T-helper 17 cell (primary cell): ENCODE measurements around the gene SYT12. TPM values are rescaled to one million over a fixed set of nuclear protein-coding genes. Genes with fewer than 3 reads are reported as not detected.

Experiments
- ATAC-seq: fragments of 150-1000 bp; cut with Tn5 transposase; 2 replicates; pipeline ENCODE4 v1.10.0; 2021; ENCODE audit warnings: mild to moderate bottlenecking, moderate library complexity
- DNase-seq, 3 donors: peaks; one replicate each; pipeline versions ENCODE4 v3.0.0 to v3.0.0-alpha.2; 2020 to 2021
- H3K9me3 ChIP-seq: one replicate; pipeline ENCODE4 v1.7.0; 2013; ENCODE audit warnings: low read length, mild to moderate bottlenecking; ENCODE audit not compliant: control insufficient read depth, poor library complexity, severe bottlenecking
- H3K27ac Mint-ChIP-seq: one replicate; pipeline ENCODE4 v1.8.0; 2022; ENCODE audit warnings: mild to moderate bottlenecking, moderate library complexity, mixed read lengths
- H3K27me3 Mint-ChIP-seq: one replicate; pipeline ENCODE4 v1.8.0; 2022; ENCODE audit warnings: mixed read lengths
- H3K36me3 Mint-ChIP-seq: one replicate; pipeline ENCODE4 v1.8.0; 2022; ENCODE audit warnings: low read depth, mixed read lengths
- H3K4me1 Mint-ChIP-seq: one replicate; pipeline ENCODE4 v1.8.0; 2022; ENCODE audit warnings: mild to moderate bottlenecking, mixed read lengths
- H3K4me3 Mint-ChIP-seq: one replicate; pipeline ENCODE4 v1.8.0; 2022; ENCODE audit warnings: mild to moderate bottlenecking, moderate library complexity, mixed read lengths
- total RNA-seq, 4 donors: library from RNA in 2 of 4; stranded (reverse) in 2 of 4; gene quantifications; one replicate each; pipeline ENCODE4 v1.2.3 and lab custom pipeline; 2022 to 2026

Gene SYT12
- total RNA-seq, 2 donors from 2014 or later: not detected

GRCh38 chr11:67026941-67027340, 4.0 kb downstream of the SYT12 start:
- no peak overlapping the region for H3K4me3 Mint-ChIP-seq
- DNase-seq (no peak), ATAC-seq (no peak)
- peaks cover 19% of the 10 kb centered on the region for H3K4me1 Mint-ChIP-seq
- H3K9me3 ChIP-seq: no peaks in the 10 kb centered on the region
- H3K27ac Mint-ChIP-seq: no peak overlapping the region
- peaks cover 41% of the 10 kb centered on the region for H3K27me3 Mint-ChIP-seq
- H3K36me3 Mint-ChIP-seq: peaks cover 2% of the 10 kb centered on the region

GRCh38 chr11:67027483-67027930, 4.6 kb downstream of the SYT12 start:
- no peak for ATAC-seq
- peaks cover 16% of the 10 kb centered on the region for H3K4me1 Mint-ChIP-seq

GRCh38 chr11:67027943-67028542, 5.1 kb downstream of the SYT12 start:
- ATAC-seq: no peak
- Mint-ChIP-seq H3K27me3 (peaks cover 39% of the 10 kb centered on the region), H3K27ac (no peak overlapping the region), H3K4me3 (no peak overlapping the region), H3K4me1 (peaks cover 14% of the 10 kb centered on the region), H3K36me3 (peaks cover 2% of the 10 kb centered on the region)
- H3K9me3 ChIP-seq: no peaks in the 10 kb centered on the region
- no peak for DNase-seq

More at GRCh38 chr11:67027483-67027930, 4.6 kb downstream of the SYT12 start:
- Mint-ChIP-seq H3K27me3 (peaks cover 41% of the 10 kb centered on the region), H3K36me3 (peaks cover 2% of the 10 kb centered on the region), H3K4me3 (no peak overlapping the region), H3K27ac (no peak overlapping the region)
- H3K9me3 ChIP-seq: no peaks in the 10 kb centered on the region
- DNase-seq: no peak

- ATAC-seq (no peak), DNase-seq (no peak)
- H3K9me3 ChIP-seq: no peaks in the 10 kb centered on the region
- Mint-ChIP-seq H3K27ac (no peak overlapping the region), H3K36me3 (no peaks in the 10 kb centered on the region), H3K4me1 (peaks cover 10% of the 10 kb centered on the region), H3K4me3 (no peak overlapping the region), H3K27me3 (peaks cover 47% of the 10 kb centered on the region)
These were observed 6.2 kb downstream of the SYT12 start for GRCh38 chr11:67029146-67029545.

- H3K9me3 ChIP-seq: no peaks in the 10 kb centered on the region
- no peak for DNase-seq
- no peaks in the 10 kb centered on the region for H3K36me3 Mint-ChIP-seq
- no peak overlapping the region for H3K27ac Mint-ChIP-seq
- no peaks in the 10 kb centered on the region for H3K4me1 Mint-ChIP-seq
- peaks cover 36% of the 10 kb centered on the region for H3K27me3 Mint-ChIP-seq
- no peak for ATAC-seq
- H3K4me3 Mint-ChIP-seq: no peak overlapping the region
These were observed 8.0 kb downstream of the SYT12 start for GRCh38 chr11:67030976-67031375.

- Mint-ChIP-seq H3K36me3 (no peaks in the 10 kb centered on the region), H3K27ac (no peak overlapping the region), H3K27me3 (peaks cover 40% of the 10 kb centered on the region), H3K4me3 (no peak overlapping the region), H3K4me1 (no peaks in the 10 kb centered on the region)
- ATAC-seq (no peak), DNase-seq (no peak)
- no peaks in the 10 kb centered on the region for H3K9me3 ChIP-seq
These were observed 9.0 kb downstream of the SYT12 start for GRCh38 chr11:67031791-67032561.

GRCh38 chr11:67032830-67033551, 10.1 kb downstream of the SYT12 start:
- Mint-ChIP-seq H3K27ac (no peak overlapping the region), H3K27me3 (peaks cover 42% of the 10 kb centered on the region), H3K4me1 (no peaks in the 10 kb centered on the region), H3K36me3 (no peaks in the 10 kb centered on the region), H3K4me3 (no peak overlapping the region)
- DNase-seq (no peak), ATAC-seq (no peak)
- H3K9me3 ChIP-seq: no peaks in the 10 kb centered on the region

- no peak overlapping the region for H3K27ac Mint-ChIP-seq
- DNase-seq (no peak), ATAC-seq (no peak)
- H3K4me3 Mint-ChIP-seq: no peak overlapping the region
- H3K9me3 ChIP-seq: no peaks in the 10 kb centered on the region
- peaks cover 42% of the 10 kb centered on the region for H3K27me3 Mint-ChIP-seq
- no peaks in the 10 kb centered on the region for H3K4me1 Mint-ChIP-seq
- H3K36me3 Mint-ChIP-seq: no peaks in the 10 kb centered on the region
These were observed 10.8 kb downstream of the SYT12 start for GRCh38 chr11:67033661-67034166.

GRCh38 chr11:67034350-67034749, 11.4 kb downstream of the SYT12 start:
- H3K27me3 Mint-ChIP-seq: peaks cover 42% of the 10 kb centered on the region
- ATAC-seq (no peak), DNase-seq (no peak)
- H3K36me3 Mint-ChIP-seq: no peaks in the 10 kb centered on the region
- no peak overlapping the region for H3K4me3 Mint-ChIP-seq
- no peaks in the 10 kb centered on the region for H3K4me1 Mint-ChIP-seq
- no peaks in the 10 kb centered on the region for H3K9me3 ChIP-seq
- no peak overlapping the region for H3K27ac Mint-ChIP-seq

GRCh38 chr11:67040147-67040546, 17.2 kb downstream of the SYT12 start:
- Mint-ChIP-seq H3K27me3 (peaks cover 40% of the 10 kb centered on the region), H3K4me1 (no peaks in the 10 kb centered on the region), H3K36me3 (no peaks in the 10 kb centered on the region), H3K4me3 (no peak overlapping the region), H3K27ac (no peak overlapping the region)
- ATAC-seq: no peak
- DNase-seq: no peak
- H3K9me3 ChIP-seq: no peaks in the 10 kb centered on the region

- no peak overlapping the region for H3K4me3 Mint-ChIP-seq
- H3K36me3 Mint-ChIP-seq: no peaks in the 10 kb centered on the region
- H3K4me1 Mint-ChIP-seq: no peaks in the 10 kb centered on the region
- peaks cover 34% of the 10 kb centered on the region for H3K27me3 Mint-ChIP-seq
- no peaks in the 10 kb centered on the region for H3K9me3 ChIP-seq
- no peak overlapping the region for H3K27ac Mint-ChIP-seq
- DNase-seq (no peak), ATAC-seq (no peak)
These were observed 18.7 kb downstream of the SYT12 start for GRCh38 chr11:67041602-67042001.

GRCh38 chr11:67043572-67044349, 20.8 kb downstream of the SYT12 start:
- no peak for ATAC-seq
- H3K4me3 Mint-ChIP-seq: no peak overlapping the region

GRCh38 chr11:67044496-67044895, 21.6 kb downstream of the SYT12 start:
- DNase-seq (no peak), ATAC-seq (no peak)
- Mint-ChIP-seq H3K27me3 (peaks cover 31% of the 10 kb centered on the region), H3K27ac (no peak overlapping the region), H3K36me3 (no peaks in the 10 kb centered on the region), H3K4me3 (no peak overlapping the region), H3K4me1 (no peaks in the 10 kb centered on the region)
- no peaks in the 10 kb centered on the region for H3K9me3 ChIP-seq

More at GRCh38 chr11:67043572-67044349, 20.8 kb downstream of the SYT12 start:
- no peaks in the 10 kb centered on the region for H3K9me3 ChIP-seq
- Mint-ChIP-seq H3K27me3 (peaks cover 31% of the 10 kb centered on the region), H3K36me3 (no peaks in the 10 kb centered on the region), H3K27ac (no peak overlapping the region), H3K4me1 (no peaks in the 10 kb centered on the region)
- DNase-seq: no peak
